ENCODE data around the gene POC1A. TPM values are rescaled to one million over a fixed set of nuclear protein-coding genes. Genes with fewer than 3 reads are reported as not detected.
"Not testable (repeated sequence)": the region's sequence is repeated elsewhere in the genome, so short reads cannot be mapped to it uniquely, and the experiment has no call there.

Gene POC1A
- total and polyA plus RNA-seq, 2 donors (not counting 1 experiment from before 2014, with no cell fraction given), result 1.7 to 2.8 TPM

DNA sequence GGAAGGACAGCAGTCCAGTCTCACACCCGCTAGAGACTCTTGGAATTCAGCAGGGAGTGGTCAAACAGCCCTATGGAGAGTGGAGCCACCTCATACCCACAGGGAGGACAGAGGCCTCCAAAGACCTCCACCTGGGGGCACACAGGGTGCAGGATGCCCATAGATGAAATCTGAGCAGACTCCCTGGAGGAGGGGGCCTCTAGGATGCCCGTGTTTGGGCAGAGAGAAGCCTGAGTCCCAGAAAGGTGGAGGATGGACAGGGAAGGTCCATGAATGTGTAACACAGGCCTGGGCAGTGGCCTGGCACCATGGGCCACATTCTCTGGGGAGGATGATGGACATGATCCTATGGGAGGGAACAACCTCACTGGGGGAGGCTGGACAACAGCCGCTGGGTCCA lies 119.6 kb downstream of the POC1A start:
- intact Hi-C loops (cut with micrococcal nuclease), result no loop called here
- H3K79me2 ChIP-seq (ENCODE audit: control insufficient read depth, insufficient read depth, low read length), result no peaks in the 10 kb centered on the region
- no peak overlapping the region for H3K4me3 ChIP-seq (ENCODE audit: control extremely low read depth in 1 of 5, extremely low read depth in 1 of 5, insufficient read depth in 1 of 5, low read depth in 2 of 5, low read length in 4 of 5)
- no peaks in the 10 kb centered on the region for H4K20me1 ChIP-seq (ENCODE audit: control insufficient read depth, insufficient read depth, low read length, poor library complexity, severe bottlenecking)
- DNase-seq (no peak), ATAC-seq (ENCODE audit: low read depth) (no peak)
- no peaks in the 10 kb centered on the region for H3K9me3 ChIP-seq (ENCODE audit: control extremely low read depth in 1 of 3, control insufficient read depth in 2 of 3, insufficient read depth in 1 of 3, low read length in 2 of 3)
- Mint-ChIP-seq H3K9me3 (ENCODE audit: insufficient read depth) (no peaks in the 10 kb centered on the region), H3K4me3 (no peak overlapping the region), H3K27me3 (no peaks in the 10 kb centered on the region), H3K4me1 (peaks cover 5% of the 10 kb centered on the region), H3K27ac (no peak overlapping the region)
- WGBS (ENCODE audit: insufficient coverage), result 77% methylated on average over 2 of the region's 3 CpGs
- no peak overlapping the region for H3K4me2 ChIP-seq (replicated peaks; ENCODE audit: low read depth, low read length, poor library complexity, severe bottlenecking)
- POLR2A ChIA-PET, result no interaction called here
- no peak for TF ChIP-seq EZH2 (IDR thresholded peaks at IDR 0.05; ENCODE audit: borderline replicate concordance, insufficient read depth, low read depth, low read length, poor library complexity, severe bottlenecking)
- TF ChIP-seq, protein P1, sequence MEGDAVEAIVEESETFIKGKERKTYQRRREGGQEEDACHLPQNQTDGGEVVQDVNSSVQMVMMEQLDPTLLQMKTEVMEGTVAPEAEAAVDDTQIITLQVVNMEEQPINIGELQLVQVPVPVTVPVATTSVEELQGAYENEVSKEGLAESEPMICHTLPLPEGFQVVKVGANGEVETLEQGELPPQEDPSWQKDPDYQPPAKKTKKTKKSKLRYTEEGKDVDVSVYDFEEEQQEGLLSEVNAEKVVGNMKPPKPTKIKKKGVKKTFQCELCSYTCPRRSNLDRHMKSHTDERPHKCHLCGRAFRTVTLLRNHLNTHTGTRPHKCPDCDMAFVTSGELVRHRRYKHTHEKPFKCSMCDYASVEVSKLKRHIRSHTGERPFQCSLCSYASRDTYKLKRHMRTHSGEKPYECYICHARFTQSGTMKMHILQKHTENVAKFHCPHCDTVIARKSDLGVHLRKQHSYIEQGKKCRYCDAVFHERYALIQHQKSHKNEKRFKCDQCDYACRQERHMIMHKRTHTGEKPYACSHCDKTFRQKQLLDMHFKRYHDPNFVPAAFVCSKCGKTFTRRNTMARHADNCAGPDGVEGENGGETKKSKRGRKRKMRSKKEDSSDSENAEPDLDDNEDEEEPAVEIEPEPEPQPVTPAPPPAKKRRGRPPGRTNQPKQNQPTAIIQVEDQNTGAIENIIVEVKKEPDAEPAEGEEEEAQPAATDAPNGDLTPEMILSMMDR (IDR thresholded peaks at IDR 0.05), result no peak
- H3K36me3 ChIP-seq (replicated peaks in 1 of 2; ENCODE audit: control extremely low read depth in 1 of 2, control insufficient read depth in 1 of 2, extremely low read depth in 1 of 2, insufficient read depth in 2 of 2, low read length in 1 of 2), result no peaks in the 10 kb centered on the region
- H3K27ac ChIP-seq (ENCODE audit: low read length in 2 of 2), result no peak overlapping the region
- peaks cover 0 to 10% of the 10 kb centered on the region in 2 donors for H3K4me1 ChIP-seq (ENCODE audit: control insufficient read depth in 2 of 2, insufficient read depth in 2 of 2, low read length in 2 of 2)
- CTCF ChIA-PET, result no interaction called here
- H3K9ac ChIP-seq (ENCODE audit: low read length), result no peak overlapping the region
- no peak overlapping the region for H2AFZ ChIP-seq (ENCODE audit: insufficient read depth, low read depth, low read length, poor library complexity, severe bottlenecking)
- H3K27me3 ChIP-seq (replicated peaks in 1 of 4; ENCODE audit: control extremely low read depth in 1 of 4, control insufficient read depth in 3 of 4, insufficient read depth in 4 of 4, low read length in 3 of 4), result peaks cover 0 to 5% (median 3%) of the 10 kb centered on the region in 4 experiments

DNA sequence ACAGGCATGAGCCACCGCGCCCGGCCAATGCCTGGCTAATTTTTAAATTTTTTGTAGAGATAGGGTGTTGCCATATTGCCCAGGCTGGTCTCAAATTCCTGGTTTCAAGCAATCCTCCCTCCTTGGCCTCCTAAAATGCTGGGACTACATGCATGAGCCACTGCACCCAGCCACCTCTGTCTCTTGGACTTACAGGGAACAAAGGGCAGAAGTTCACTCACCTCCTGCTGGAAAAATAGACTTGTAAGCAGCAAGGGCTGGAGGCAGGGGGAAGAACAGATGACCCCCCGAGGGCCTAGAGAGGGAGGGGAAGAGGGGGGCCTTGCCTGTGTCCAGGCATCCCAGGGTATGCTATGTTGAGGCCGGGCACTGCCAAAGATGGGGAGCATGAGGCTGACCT lies 120.0 kb downstream of the POC1A start:
- ChIA-PET CTCF (no interaction called here), POLR2A (no interaction called here)
- DNase-seq, result no peak
- Mint-ChIP-seq H3K4me1 (peaks cover 5% of the 10 kb centered on the region), H3K27ac (no peak overlapping the region), H3K27me3 (no peaks in the 10 kb centered on the region), H3K4me3 (no peak overlapping the region), H3K9me3 (ENCODE audit: insufficient read depth) (no peaks in the 10 kb centered on the region)
- WGBS (ENCODE audit: insufficient coverage), result 70% methylated on average over 2 of the region's 5 CpGs
- TF ChIP-seq, protein P1 (IDR thresholded peaks at IDR 0.05), result no peak
- Histone ChIP-seq H3K4me1 (ENCODE audit: control insufficient read depth in 2 of 2, insufficient read depth in 2 of 2, low read length in 2 of 2) (peaks cover 0 to 10% of the 10 kb centered on the region in 2 donors), H4K20me1 (ENCODE audit: control insufficient read depth, insufficient read depth, low read length, poor library complexity, severe bottlenecking) (no peaks in the 10 kb centered on the region), H3K36me3 (replicated peaks in 1 of 2; ENCODE audit: control extremely low read depth in 1 of 2, control insufficient read depth in 1 of 2, extremely low read depth in 1 of 2, insufficient read depth in 2 of 2, low read length in 1 of 2) (no peaks in the 10 kb centered on the region), H2AFZ (ENCODE audit: insufficient read depth, low read depth, low read length, poor library complexity, severe bottlenecking) (no peak overlapping the region), H3K4me2 (replicated peaks; ENCODE audit: low read depth, low read length, poor library complexity, severe bottlenecking) (no peak overlapping the region), H3K27ac (ENCODE audit: low read length in 2 of 2) (no peak overlapping the region), H3K4me3 (ENCODE audit: control extremely low read depth in 1 of 5, extremely low read depth in 1 of 5, insufficient read depth in 1 of 5, low read depth in 2 of 5, low read length in 4 of 5) (no peak overlapping the region), H3K9ac (ENCODE audit: low read length) (no peak overlapping the region), H3K9me3 (ENCODE audit: control extremely low read depth in 1 of 3, control insufficient read depth in 2 of 3, insufficient read depth in 1 of 3, low read length in 2 of 3) (no peaks in the 10 kb centered on the region), H3K79me2 (ENCODE audit: control insufficient read depth, insufficient read depth, low read length) (no peaks in the 10 kb centered on the region), H3K27me3 (replicated peaks in 1 of 4; ENCODE audit: control extremely low read depth in 1 of 4, control insufficient read depth in 3 of 4, insufficient read depth in 4 of 4, low read length in 3 of 4) (peaks cover 0 to 5% (median 3%) of the 10 kb centered on the region in 4 experiments)
- no peak for ATAC-seq (ENCODE audit: low read depth)
- intact Hi-C loops (cut with micrococcal nuclease), result no loop called here

DNA sequence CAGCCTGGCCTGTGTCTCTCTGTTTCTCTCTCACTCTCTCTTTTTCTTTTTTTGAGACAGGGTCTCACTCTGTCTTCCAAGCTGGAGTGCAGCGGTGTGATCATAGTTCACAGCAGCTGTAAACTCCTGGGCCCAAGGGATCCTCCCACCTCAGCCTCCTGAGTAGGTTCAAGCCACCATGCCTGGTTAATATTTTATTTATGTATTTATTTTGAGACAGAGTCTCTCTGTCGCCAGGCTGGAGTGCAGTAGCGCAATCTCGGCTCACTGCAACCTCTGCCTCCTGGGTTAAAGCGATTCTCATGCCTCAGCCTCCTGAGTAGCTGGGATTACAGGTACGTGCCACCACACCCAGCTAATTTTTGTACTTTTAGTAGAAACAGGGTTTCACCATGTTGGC lies 120.5 kb downstream of the POC1A start:
- H3K27me3 Mint-ChIP-seq; intact Hi-C loops (cut with micrococcal nuclease); H3K27ac Mint-ChIP-seq; POLR2A ChIA-PET; H4K20me1 ChIP-seq (ENCODE audit: control insufficient read depth, insufficient read depth, low read length, poor library complexity, severe bottlenecking); H3K4me3 ChIP-seq (ENCODE audit: control extremely low read depth in 1 of 5, extremely low read depth in 1 of 5, insufficient read depth in 1 of 5, low read depth in 2 of 5, low read length in 4 of 5); H3K27me3 ChIP-seq (replicated peaks in 1 of 4; ENCODE audit: control extremely low read depth in 1 of 4, control insufficient read depth in 3 of 4, insufficient read depth in 4 of 4, low read length in 3 of 4); H3K36me3 ChIP-seq (replicated peaks in 1 of 2; ENCODE audit: control extremely low read depth in 1 of 2, control insufficient read depth in 1 of 2, extremely low read depth in 1 of 2, insufficient read depth in 2 of 2, low read length in 1 of 2); H3K9ac ChIP-seq (ENCODE audit: low read length); H3K79me2 ChIP-seq (ENCODE audit: control insufficient read depth, insufficient read depth, low read length); H3K27ac ChIP-seq (ENCODE audit: low read length in 2 of 2); H3K4me1 ChIP-seq (ENCODE audit: control insufficient read depth in 2 of 2, insufficient read depth in 2 of 2, low read length in 2 of 2); H3K9me3 ChIP-seq (ENCODE audit: control extremely low read depth in 1 of 3, control insufficient read depth in 2 of 3, insufficient read depth in 1 of 3, low read length in 2 of 3); ATAC-seq (ENCODE audit: low read depth); H3K9me3 Mint-ChIP-seq (ENCODE audit: insufficient read depth); H3K4me1 Mint-ChIP-seq; H2AFZ ChIP-seq (ENCODE audit: insufficient read depth, low read depth, low read length, poor library complexity, severe bottlenecking); H3K4me2 ChIP-seq (replicated peaks; ENCODE audit: low read depth, low read length, poor library complexity, severe bottlenecking); H3K4me3 Mint-ChIP-seq; DNase-seq: not testable (repeated sequence)
- CTCF ChIA-PET, result interaction anchor here (1.3 kb wide), 1 partner anchor 32 kb away, joined by 3 read pairs; no protein-coding TSS in a partner anchor
- 98% methylated on average over 5 of the region's 6 CpGs for WGBS (ENCODE audit: insufficient coverage)
